Measurements from ENCODE around the gene TRAF2. TPM values are rescaled to one million over a fixed set of nuclear protein-coding genes. Genes with fewer than 3 reads are reported as not detected.

TRAF2 gene
- total and polyA plus RNA-seq, 2 of the 13 experiments (the other 11 are each of a cell fraction or from before 2014, with no cell fraction given) = 12.4 to 13.6 TPM

DNA sequence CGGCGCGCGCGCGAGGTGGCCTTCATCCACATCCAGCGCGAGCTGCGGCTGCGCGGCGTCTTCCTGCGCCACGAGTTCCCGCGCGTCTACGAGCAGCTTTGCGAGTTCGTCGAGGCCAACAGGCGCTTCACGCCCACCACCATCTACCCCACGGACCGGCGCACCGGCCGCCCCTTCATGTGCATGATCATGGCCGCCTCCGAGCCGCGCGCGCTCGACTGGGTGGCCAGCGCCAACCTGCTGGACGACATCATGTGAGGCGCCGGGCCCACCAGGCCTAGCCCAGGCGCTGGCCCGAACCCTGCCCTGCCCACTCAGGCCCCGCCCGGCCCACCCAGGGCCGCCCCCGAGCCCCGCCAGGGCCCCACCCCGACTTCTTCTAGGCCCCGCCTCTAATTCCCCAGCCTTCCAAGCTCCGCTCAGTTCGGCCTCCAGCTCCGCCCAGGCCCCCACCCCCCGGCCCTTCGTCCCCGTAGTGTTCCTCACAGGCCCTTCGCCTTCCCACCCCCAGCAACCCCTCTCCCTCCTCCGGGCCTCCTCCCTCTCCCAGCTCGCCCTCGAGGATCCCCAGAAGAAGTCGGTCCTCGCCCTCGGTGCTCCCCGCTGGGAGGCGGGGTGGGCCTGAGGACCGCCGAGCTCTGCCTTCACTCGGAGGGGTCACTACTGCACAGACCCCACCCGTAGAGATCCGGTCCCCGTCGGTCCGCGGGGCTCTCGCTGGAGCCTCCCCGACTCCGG, 39.1 kb upstream of the TRAF2 start (continued):
- TF ChIP-seq, protein P1, sequence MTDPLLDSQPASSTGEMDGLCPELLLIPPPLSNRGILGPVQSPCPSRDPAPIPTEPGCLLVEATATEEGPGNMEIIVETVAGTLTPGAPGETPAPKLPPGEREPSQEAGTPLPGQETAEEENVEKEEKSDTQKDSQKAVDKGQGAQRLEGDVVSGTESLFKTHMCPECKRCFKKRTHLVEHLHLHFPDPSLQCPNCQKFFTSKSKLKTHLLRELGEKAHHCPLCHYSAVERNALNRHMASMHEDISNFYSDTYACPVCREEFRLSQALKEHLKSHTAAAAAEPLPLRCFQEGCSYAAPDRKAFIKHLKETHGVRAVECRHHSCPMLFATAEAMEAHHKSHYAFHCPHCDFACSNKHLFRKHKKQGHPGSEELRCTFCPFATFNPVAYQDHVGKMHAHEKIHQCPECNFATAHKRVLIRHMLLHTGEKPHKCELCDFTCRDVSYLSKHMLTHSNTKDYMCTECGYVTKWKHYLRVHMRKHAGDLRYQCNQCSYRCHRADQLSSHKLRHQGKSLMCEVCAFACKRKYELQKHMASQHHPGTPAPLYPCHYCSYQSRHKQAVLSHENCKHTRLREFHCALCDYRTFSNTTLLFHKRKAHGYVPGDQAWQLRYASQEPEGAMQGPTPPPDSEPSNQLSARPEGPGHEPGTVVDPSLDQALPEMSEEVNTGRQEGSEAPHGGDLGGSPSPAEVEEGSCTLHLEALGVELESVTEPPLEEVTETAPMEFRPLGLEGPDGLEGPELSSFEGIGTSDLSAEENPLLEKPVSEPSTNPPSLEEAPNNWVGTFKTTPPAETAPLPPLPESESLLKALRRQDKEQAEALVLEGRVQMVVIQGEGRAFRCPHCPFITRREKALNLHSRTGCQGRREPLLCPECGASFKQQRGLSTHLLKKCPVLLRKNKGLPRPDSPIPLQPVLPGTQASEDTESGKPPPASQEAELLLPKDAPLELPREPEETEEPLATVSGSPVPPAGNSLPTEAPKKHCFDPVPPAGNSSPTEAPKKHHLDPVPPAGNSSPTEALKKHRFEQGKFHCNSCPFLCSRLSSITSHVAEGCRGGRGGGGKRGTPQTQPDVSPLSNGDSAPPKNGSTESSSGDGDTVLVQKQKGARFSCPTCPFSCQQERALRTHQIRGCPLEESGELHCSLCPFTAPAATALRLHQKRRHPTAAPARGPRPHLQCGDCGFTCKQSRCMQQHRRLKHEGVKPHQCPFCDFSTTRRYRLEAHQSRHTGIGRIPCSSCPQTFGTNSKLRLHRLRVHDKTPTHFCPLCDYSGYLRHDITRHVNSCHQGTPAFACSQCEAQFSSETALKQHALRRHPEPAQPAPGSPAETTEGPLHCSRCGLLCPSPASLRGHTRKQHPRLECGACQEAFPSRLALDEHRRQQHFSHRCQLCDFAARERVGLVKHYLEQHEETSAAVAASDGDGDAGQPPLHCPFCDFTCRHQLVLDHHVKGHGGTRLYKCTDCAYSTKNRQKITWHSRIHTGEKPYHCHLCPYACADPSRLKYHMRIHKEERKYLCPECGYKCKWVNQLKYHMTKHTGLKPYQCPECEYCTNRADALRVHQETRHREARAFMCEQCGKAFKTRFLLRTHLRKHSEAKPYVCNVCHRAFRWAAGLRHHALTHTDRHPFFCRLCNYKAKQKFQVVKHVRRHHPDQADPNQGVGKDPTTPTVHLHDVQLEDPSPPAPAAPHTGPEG (CRISPR knock-in tag; IDR thresholded peaks at IDR 0.05) = no peak
- TF ChIP-seq ZNF335 (CRISPR knock-in tag; IDR thresholded peaks at IDR 0.05) (no peak), NKX3-1 (CRISPR knock-in tag; IDR thresholded peaks at IDR 0.05) (no peak), ZNF616 (CRISPR knock-in tag; IDR thresholded peaks at IDR 0.05; ENCODE audit: low read depth) (no peak), RFX1 (IDR thresholded peaks at IDR 0.05) (no peak), GTF3A (CRISPR knock-in tag; conservative IDR thresholded peaks at IDR 0.05) (peak; percentile 59; the same call in 1 of the 2 replicates), NFE2 (CRISPR knock-in tag; IDR thresholded peaks at IDR 0.05) (no peak), ZNF326 (CRISPR knock-in tag; IDR thresholded peaks at IDR 0.05; ENCODE audit: borderline replicate concordance) (peak; percentile 95), ZFAT (CRISPR knock-in tag; conservative IDR thresholded peaks at IDR 0.05) (no peak), NONO (IDR thresholded peaks at IDR 0.05) (no peak), NONO (CRISPR knock-in tag; conservative IDR thresholded peaks at IDR 0.05) (peak; percentile 66; the same call in 1 of the 2 replicates), ZNF737 (CRISPR knock-in tag; IDR thresholded peaks at IDR 0.05; ENCODE audit: borderline replicate concordance) (no peak), TGIF2 (CRISPR knock-in tag; IDR thresholded peaks at IDR 0.05) (no peak)
- TF ChIP-seq, protein P2, sequence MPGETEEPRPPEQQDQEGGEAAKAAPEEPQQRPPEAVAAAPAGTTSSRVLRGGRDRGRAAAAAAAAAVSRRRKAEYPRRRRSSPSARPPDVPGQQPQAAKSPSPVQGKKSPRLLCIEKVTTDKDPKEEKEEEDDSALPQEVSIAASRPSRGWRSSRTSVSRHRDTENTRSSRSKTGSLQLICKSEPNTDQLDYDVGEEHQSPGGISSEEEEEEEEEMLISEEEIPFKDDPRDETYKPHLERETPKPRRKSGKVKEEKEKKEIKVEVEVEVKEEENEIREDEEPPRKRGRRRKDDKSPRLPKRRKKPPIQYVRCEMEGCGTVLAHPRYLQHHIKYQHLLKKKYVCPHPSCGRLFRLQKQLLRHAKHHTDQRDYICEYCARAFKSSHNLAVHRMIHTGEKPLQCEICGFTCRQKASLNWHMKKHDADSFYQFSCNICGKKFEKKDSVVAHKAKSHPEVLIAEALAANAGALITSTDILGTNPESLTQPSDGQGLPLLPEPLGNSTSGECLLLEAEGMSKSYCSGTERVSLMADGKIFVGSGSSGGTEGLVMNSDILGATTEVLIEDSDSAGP (CRISPR knock-in tag; IDR thresholded peaks at IDR 0.05; ENCODE audit: borderline replicate concordance) = no peak
- TF ChIP-seq, protein P3, sequence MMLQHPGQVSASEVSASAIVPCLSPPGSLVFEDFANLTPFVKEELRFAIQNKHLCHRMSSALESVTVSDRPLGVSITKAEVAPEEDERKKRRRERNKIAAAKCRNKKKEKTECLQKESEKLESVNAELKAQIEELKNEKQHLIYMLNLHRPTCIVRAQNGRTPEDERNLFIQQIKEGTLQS (CRISPR knock-in tag; IDR thresholded peaks at IDR 0.05) = no peak
- TF ChIP-seq, protein P4, sequence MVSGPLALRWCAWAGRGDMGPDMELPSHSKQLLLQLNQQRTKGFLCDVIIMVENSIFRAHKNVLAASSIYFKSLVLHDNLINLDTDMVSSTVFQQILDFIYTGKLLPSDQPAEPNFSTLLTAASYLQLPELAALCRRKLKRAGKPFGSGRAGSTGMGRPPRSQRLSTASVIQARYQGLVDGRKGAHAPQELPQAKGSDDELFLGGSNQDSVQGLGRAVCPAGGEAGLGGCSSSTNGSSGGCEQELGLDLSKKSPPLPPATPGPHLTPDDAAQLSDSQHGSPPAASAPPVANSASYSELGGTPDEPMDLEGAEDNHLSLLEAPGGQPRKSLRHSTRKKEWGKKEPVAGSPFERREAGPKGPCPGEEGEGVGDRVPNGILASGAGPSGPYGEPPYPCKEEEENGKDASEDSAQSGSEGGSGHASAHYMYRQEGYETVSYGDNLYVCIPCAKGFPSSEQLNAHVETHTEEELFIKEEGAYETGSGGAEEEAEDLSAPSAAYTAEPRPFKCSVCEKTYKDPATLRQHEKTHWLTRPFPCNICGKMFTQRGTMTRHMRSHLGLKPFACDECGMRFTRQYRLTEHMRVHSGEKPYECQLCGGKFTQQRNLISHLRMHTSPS (CRISPR knock-in tag; IDR thresholded peaks at IDR 0.05; ENCODE audit: low read depth) = 0 out of 2 replicates have a peak, but pooled peaks have one; percentile 46
- TF ChIP-seq, protein P5, sequence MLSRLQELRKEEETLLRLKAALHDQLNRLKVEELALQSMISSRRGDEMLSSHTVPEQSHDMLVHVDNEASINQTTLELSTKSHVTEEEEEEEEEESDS (CRISPR knock-in tag; IDR thresholded peaks at IDR 0.05; ENCODE audit: borderline replicate concordance) = no peak
